OCI-LY7 (cell line): ENCODE results near the gene SF3B1. TPM values are rescaled to one million over a fixed set of nuclear protein-coding genes. Genes with fewer than 3 reads are reported as not detected.

ENCODE experiments used
- BruUV-seq: library from RNA; stranded (reverse); fragments of 400-500 nt; replicated peaks from 2 replicates; lab custom pipeline; 2021; lab: Mats Ljungman, UMichigan
- CTCF ChIA-PET: fragments of 300-600 bp; sonication (Branson Sonifier 250); formaldehyde crosslinking; loops from one replicate; lab custom pipeline; 2022; ENCODE audit warnings: antibody characterized with exemption; ENCODE audit not compliant: unreplicated experiment; lab: Charles Lee
- POLR2A ChIA-PET: fragments of 300-600 bp; sonication (Branson Sonifier 250); formaldehyde crosslinking; loops from one replicate; lab custom pipeline; 2022; ENCODE audit warnings: antibody characterized with exemption; lab: Charles Lee
- DNase-seq: peaks from one replicate; pipeline ENCODE4 v3.0.0-alpha.2; 2015; ENCODE audit warnings: low spot score
- H2AFZ ChIP-seq: fragments of 200-600 bp; sonication (generic), shearing (Covaris generic); 2 replicates; pipeline ENCODE4 v1.6.1; 2014; ENCODE audit warnings: mild to moderate bottlenecking, antibody characterized with exemption, low read length, moderate library complexity
- H3K27ac ChIP-seq: fragments of 200-600 bp; sonication (generic); 2 replicates; pipeline ENCODE4 v1.5.1; 2014; ENCODE audit warnings: mixed run types, low read depth, mild to moderate bottlenecking, moderate library complexity, low read length, inconsistent platforms; ENCODE audit not compliant: poor library complexity, severe bottlenecking
- H3K36me3 ChIP-seq: fragments of 200-600 bp; sonication (generic); 2 replicates; pipeline ENCODE4 v1.6.1; 2014; ENCODE audit warnings: mild to moderate bottlenecking, antibody characterized with exemption, low read length, moderate library complexity, mixed read lengths; ENCODE audit not compliant: insufficient read depth
- H3K4me1 ChIP-seq: fragments of 200-600 bp; sonication (generic); 2 replicates; pipeline ENCODE4 v1.5.1; 2014; ENCODE audit warnings: mild to moderate bottlenecking, low read length; ENCODE audit not compliant: insufficient read depth, poor library complexity, severe bottlenecking
- H3K4me2 ChIP-seq: fragments of 200-600 bp; sonication (generic); 2 replicates; pipeline ENCODE4 v1.6.1; 2014; ENCODE audit warnings: mild to moderate bottlenecking, low read length
- H3K4me3 ChIP-seq: fragments of 200-600 bp; sonication (generic); 2 replicates; pipeline ENCODE4 v1.5.1; 2014; ENCODE audit warnings: mild to moderate bottlenecking, low read depth, low read length; ENCODE audit not compliant: poor library complexity, severe bottlenecking
- H3K79me2 ChIP-seq: fragments of 200-600 bp; sonication (generic); 2 replicates; pipeline ENCODE4 v1.6.1; 2016; ENCODE audit warnings: low read depth, mild to moderate bottlenecking, low read length, moderate library complexity, mixed read lengths; ENCODE audit not compliant: insufficient read depth
- H3K9me2 ChIP-seq: fragments of 200-600 bp; sonication (generic); 2 replicates; pipeline ENCODE4 v1.6.1; 2016; ENCODE audit warnings: mild to moderate bottlenecking, low read length, mixed read lengths; ENCODE audit not compliant: insufficient read depth
- H3K9me3 ChIP-seq: fragments of 200-600 bp; sonication (generic); 2 replicates; pipeline ENCODE4 v1.6.1; 2014; ENCODE audit warnings: mild to moderate bottlenecking, mixed run types, low read length, mixed read lengths
- H4K20me1 ChIP-seq: fragments of 200-600 bp; sonication (generic); 2 replicates; pipeline ENCODE4 v1.6.1; 2014; ENCODE audit warnings: mild to moderate bottlenecking, antibody characterized with exemption, low read length, moderate library complexity, mixed read lengths; ENCODE audit not compliant: insufficient read depth
- CTCF ChIP-seq: fragments of 200-600 bp; sonication (generic); conservative IDR thresholded peaks from 2 replicates; pipeline ENCODE4 v1.5.1; 2014; ENCODE audit warnings: mild to moderate bottlenecking, antibody characterized with exemption, low read length, moderate library complexity, mixed read lengths
- EZH2phosphoT487 ChIP-seq: fragments of 200-600 bp; sonication (generic); IDR thresholded peaks from 2 replicates; pipeline ENCODE4 v1.6.1; 2018; ENCODE audit warnings: low read depth, borderline replicate concordance, mild to moderate bottlenecking, mixed run types, antibody characterized with exemption, low read length, moderate library complexity, mixed read lengths
- intact Hi-C: fragments of 100-400 bp; cut with micrococcal nuclease; formaldehyde crosslinking; loops from one replicate; pipeline ENCODE4 v1.10.0; 2022; ENCODE audit not compliant: unreplicated experiment
- total RNA-seq, 2 experiments: library from RNA; depleted of rRNA in 1 of 2; stranded (reverse); fragments of >200 nt in 1 of 2; shearing (Covaris generic) in 1 of 2; gene quantifications; 2 replicates each; pipeline ENCODE4 v1.2.3, GENCODE V29; 2014 to 2022

SF3B1 gene
- total RNA-seq, 2 experiments from 2014 or later, result 198 to 268 TPM

- intact Hi-C loops, result no loop called here
- Histone ChIP-seq H3K79me2 (peaks cover 4% of the 10 kb centered on the region; the same call in 1 of the 2 replicates), H4K20me1 (peaks cover 7% of the 10 kb centered on the region; the same call in 1 of the 2 replicates)
These were observed 20.8 kb downstream of the SF3B1 start for GRCh38 chr2:197414039-197414438.

GRCh38 chr2:197405582-197405981, 29.2 kb downstream of the SF3B1 start:
- no peaks in the 10 kb centered on the region for H3K4me1 ChIP-seq
- H3K9me2 ChIP-seq, result no peaks in the 10 kb centered on the region
- ChIA-PET POLR2A (interaction anchor here (0.5 to 1.2 kb wide), 8 partner anchors 19 to 995 kb away, joined by 3 to 8 read pairs (median 4); partner anchors contain the start of gene HSPD1), CTCF (no interaction called here)
- H2AFZ ChIP-seq, result no peak overlapping the region
- intact Hi-C loops, result loop anchor here (5.0 kb wide), 1 partner anchor 92 kb away; the partner anchor contains the start of gene HSPD1
- no peaks in the 10 kb centered on the region for H3K79me2 ChIP-seq
- H3K4me2 ChIP-seq, result no peak overlapping the region
- BruUV-seq, result no TSS peak
- DNase-seq, result no peak
- no peaks in the 10 kb centered on the region for H4K20me1 ChIP-seq
- no peak for TF ChIP-seq CTCF
- TF ChIP-seq EZH2phosphoT487, result no peak
- H3K4me3 ChIP-seq, result no peak overlapping the region
- no peaks in the 10 kb centered on the region for H3K9me3 ChIP-seq
- no peak overlapping the region for H3K27ac ChIP-seq
- H3K36me3 ChIP-seq, result peaks cover 99% of the 10 kb centered on the region

More at GRCh38 chr2:197414039-197414438, 20.8 kb downstream of the SF3B1 start:
- no peaks in the 10 kb centered on the region for H3K4me1 ChIP-seq
- POLR2A ChIA-PET, result interaction anchor here (0.6 to 2.6 kb wide), 3 partner anchors 11 to 405 kb away, joined by 3 to 10 read pairs (median 5); no protein-coding TSS in a partner anchor
- CTCF ChIA-PET, result no interaction called here
- no peaks in the 10 kb centered on the region for H3K9me2 ChIP-seq
- no peak overlapping the region for H3K4me3 ChIP-seq
- no peaks in the 10 kb centered on the region for H3K9me3 ChIP-seq
- no peak overlapping the region for H3K4me2 ChIP-seq
- H3K27ac ChIP-seq, result no peak overlapping the region
- peaks cover 99% of the 10 kb centered on the region for H3K36me3 ChIP-seq
- BruUV-seq, result no TSS peak
- DNase-seq, result no peak
- H2AFZ ChIP-seq, result no peak overlapping the region
- no peak for TF ChIP-seq EZH2phosphoT487
- TF ChIP-seq CTCF, result no peak

GRCh38 chr2:197399887-197400540, 34.8 kb downstream of the SF3B1 start:
- ChIA-PET POLR2A (interaction anchor here (0.6 to 1.9 kb wide), 4 partner anchors 8 to 140 kb away, joined by 3 to 11 read pairs (median 4); no protein-coding TSS in a partner anchor), CTCF (no interaction called here)
- Histone ChIP-seq H3K79me2 (peaks cover 6% of the 10 kb centered on the region; the same call in 1 of the 2 replicates), H3K9me2 (no peaks in the 10 kb centered on the region), H3K9me3 (no peaks in the 10 kb centered on the region), H4K20me1 (no peaks in the 10 kb centered on the region), H3K27ac (no peak overlapping the region), H3K36me3 (peaks cover 100% of the 10 kb centered on the region), H3K4me1 (no peaks in the 10 kb centered on the region), H3K4me3 (no peak overlapping the region), H2AFZ (no peak overlapping the region), H3K4me2 (no peak overlapping the region)
- BruUV-seq, result no TSS peak
- TF ChIP-seq CTCF, result no peak
- TF ChIP-seq EZH2phosphoT487, result no peak
- intact Hi-C loops, result loop anchor here (2.0 to 5.0 kb wide), 2 partner anchors 21 to 87 kb away; no protein-coding TSS in a partner anchor
- no peak for DNase-seq
